Osteocyte (in vitro differentiated cells): ENCODE measurements around the gene PKNOX2. TPM values are rescaled to one million over a fixed set of nuclear protein-coding genes. Genes with fewer than 3 reads are reported as not detected.

ENCODE experiments used
- DNase-seq: peaks from one replicate; pipeline ENCODE4 v3.0.0; 2021; ENCODE audit warnings: mixed read lengths; ENCODE audit not compliant: unreplicated experiment; ENCODE audit errors: extremely low spot score
- H3K27ac Mint-ChIP-seq: one replicate; pipeline ENCODE4 v1.8.0; 2021; ENCODE audit warnings: mild to moderate bottlenecking, mixed read lengths; ENCODE audit not compliant: unreplicated experiment
- H3K27me3 Mint-ChIP-seq: one replicate; pipeline ENCODE4 v1.8.0; 2021; ENCODE audit warnings: mixed read lengths; ENCODE audit not compliant: unreplicated experiment
- H3K36me3 Mint-ChIP-seq: one replicate; pipeline ENCODE4 v1.8.0; 2021; ENCODE audit warnings: mixed read lengths; ENCODE audit not compliant: unreplicated experiment
- H3K4me1 Mint-ChIP-seq: one replicate; pipeline ENCODE4 v1.8.0; 2021; ENCODE audit warnings: mixed read lengths; ENCODE audit not compliant: unreplicated experiment
- H3K4me3 Mint-ChIP-seq: one replicate; pipeline ENCODE4 v1.8.0; 2021; ENCODE audit warnings: mild to moderate bottlenecking, moderate library complexity, mixed read lengths; ENCODE audit not compliant: unreplicated experiment
- H3K9me3 Mint-ChIP-seq: one replicate; pipeline ENCODE4 v1.8.0; 2021; ENCODE audit warnings: mixed read lengths; ENCODE audit not compliant: unreplicated experiment
- CTCF ChIP-seq: fragments of 200-600 bp; sonication (generic); IDR thresholded peaks from 2 replicates; pipeline ENCODE4 v1.5.0; 2021; ENCODE audit warnings: antibody characterized with exemption, mild to moderate bottlenecking, moderate library complexity
- total RNA-seq: library from RNA; stranded (reverse); gene quantifications from 2 replicates; pipeline ENCODE4 v1.2.1, GENCODE V29; 2021

PKNOX2 gene
- total RNA-seq, 1 donor from 2014 or later: 89.3 TPM

GRCh38 chr11:125244166-125244565 lies 79.6 kb downstream of the PKNOX2 start:
- TF ChIP-seq CTCF: no peak
- H3K27me3 Mint-ChIP-seq: no peaks in the 10 kb centered on the region
- DNase-seq: no peak
- H3K36me3 Mint-ChIP-seq: peaks cover 40% of the 10 kb centered on the region
- no peak overlapping the region for H3K27ac Mint-ChIP-seq
- peaks cover 40% of the 10 kb centered on the region for H3K4me1 Mint-ChIP-seq
- no peaks in the 10 kb centered on the region for H3K9me3 Mint-ChIP-seq
- no peak overlapping the region for H3K4me3 Mint-ChIP-seq

DNA sequence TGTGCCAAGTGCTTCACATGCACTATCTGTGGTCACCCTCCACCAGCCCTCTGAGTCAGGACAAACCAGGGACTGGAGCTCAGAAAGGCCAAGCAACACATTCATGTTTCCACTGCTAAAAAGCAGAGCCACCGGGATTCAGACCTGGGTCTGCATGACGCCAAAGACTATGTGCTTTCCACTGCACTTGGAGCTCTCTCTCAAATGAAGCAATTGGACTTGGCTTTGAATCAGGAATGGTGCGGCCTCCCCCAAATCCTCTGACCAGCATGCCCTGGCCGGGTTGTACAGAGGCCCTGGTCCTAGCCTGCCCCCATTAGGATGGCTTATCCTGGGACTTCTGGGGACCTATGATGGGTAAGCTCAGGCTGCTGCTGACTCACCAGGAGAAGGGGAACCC lies 80.7 kb downstream of the PKNOX2 start:
- peaks cover 40% of the 10 kb centered on the region for H3K4me1 Mint-ChIP-seq
- no peak for TF ChIP-seq CTCF
- no peaks in the 10 kb centered on the region for H3K27me3 Mint-ChIP-seq
- no peak overlapping the region for H3K4me3 Mint-ChIP-seq
- no peak for DNase-seq
- no peak overlapping the region for H3K27ac Mint-ChIP-seq
- peaks cover 34% of the 10 kb centered on the region for H3K36me3 Mint-ChIP-seq
- no peaks in the 10 kb centered on the region for H3K9me3 Mint-ChIP-seq

- TF ChIP-seq CTCF: no peak
- Mint-ChIP-seq H3K4me1 (peaks cover 47% of the 10 kb centered on the region), H3K4me3 (no peak overlapping the region), H3K27ac (peak overlapping the region; percentile 17), H3K9me3 (no peaks in the 10 kb centered on the region), H3K36me3 (peaks cover 37% of the 10 kb centered on the region), H3K27me3 (no peaks in the 10 kb centered on the region)
- DNase-seq: no peak
Observed at GRCh38 chr11:125247431-125247830, 82.9 kb downstream of the PKNOX2 start.

DNA sequence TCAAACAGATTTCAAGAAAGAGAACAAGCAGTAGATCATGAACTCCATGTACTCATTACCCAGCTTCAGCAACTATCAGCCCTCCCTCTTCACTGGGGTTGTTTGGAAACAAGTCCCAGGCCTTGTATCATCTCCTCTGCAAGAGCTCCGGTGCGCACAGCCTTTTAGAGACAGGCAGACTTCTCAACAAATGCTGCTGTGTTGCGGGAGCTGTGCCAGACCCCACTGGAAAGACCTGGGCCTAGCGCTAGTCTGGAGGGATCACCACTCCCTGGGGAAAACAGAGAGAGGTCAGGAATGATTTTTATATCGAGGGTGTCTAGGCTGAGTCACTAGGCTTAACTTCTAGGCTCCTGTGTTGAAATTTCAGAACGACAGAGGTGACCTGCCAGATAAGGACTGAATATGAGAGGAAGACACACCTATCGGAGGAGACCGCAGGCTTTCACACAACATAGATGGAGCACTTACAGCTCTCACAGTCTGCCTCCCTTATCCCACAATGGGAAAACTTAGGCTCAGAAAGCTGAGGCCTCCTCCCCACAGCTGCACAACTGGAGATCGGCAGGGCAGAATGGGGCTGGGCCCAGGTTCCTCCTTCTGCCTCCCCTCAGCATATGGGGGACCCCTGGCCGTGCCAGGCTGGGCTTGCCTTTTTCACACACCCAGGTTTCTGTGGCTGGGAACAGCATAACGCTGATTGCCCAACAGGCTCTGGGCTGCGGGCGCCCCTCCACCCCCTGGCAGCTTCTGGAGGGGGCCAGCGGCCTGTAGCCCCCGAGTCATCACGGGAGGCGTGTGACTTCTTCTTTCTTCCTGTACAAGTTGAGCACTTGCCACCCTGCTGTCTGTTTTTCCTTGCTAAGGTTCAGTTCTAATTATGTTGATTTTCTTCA lies 86.0 kb downstream of the PKNOX2 start:
- Mint-ChIP-seq H3K27ac (peak overlapping the region; percentile 56), H3K4me3 (no peak overlapping the region), H3K4me1 (peaks cover 51% of the 10 kb centered on the region), H3K9me3 (no peaks in the 10 kb centered on the region), H3K36me3 (peaks cover 39% of the 10 kb centered on the region), H3K27me3 (no peaks in the 10 kb centered on the region)
- no peak for DNase-seq
- no peak for TF ChIP-seq CTCF

DNA sequence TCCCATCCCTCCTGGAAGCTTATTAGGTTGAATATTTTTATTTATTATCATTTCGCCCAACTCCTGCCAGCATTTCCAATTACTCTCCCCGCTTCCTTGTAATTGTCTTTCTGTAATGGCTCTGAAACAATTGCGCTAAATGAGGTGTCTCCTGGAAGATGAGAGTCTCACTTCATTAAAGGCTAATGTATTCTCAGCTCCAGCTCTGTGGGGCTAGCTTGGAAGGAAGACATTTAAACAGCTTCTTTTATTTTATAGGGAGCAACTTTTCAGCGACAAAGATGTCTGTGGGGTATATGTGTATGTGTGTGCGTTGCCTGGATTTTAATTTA lies 86.6 kb downstream of the PKNOX2 start:
- peaks cover 34% of the 10 kb centered on the region for H3K36me3 Mint-ChIP-seq
- DNase-seq: no peak
- no peaks in the 10 kb centered on the region for H3K9me3 Mint-ChIP-seq
- H3K27ac Mint-ChIP-seq: peak overlapping the region; percentile 51
- H3K4me1 Mint-ChIP-seq: peaks cover 51% of the 10 kb centered on the region
- no peaks in the 10 kb centered on the region for H3K27me3 Mint-ChIP-seq
- no peak overlapping the region for H3K4me3 Mint-ChIP-seq
- no peak for TF ChIP-seq CTCF
